Duodenal mucosa (tissue), 2 donors: Measurements from ENCODE around the gene ATP9A.
"Not testable (repeated sequence)": the region's sequence is repeated elsewhere in the genome, so short reads cannot be mapped to it uniquely, and the experiment has no call there.

Source experiments
- H3K27ac ChIP-seq: one replicate; pipeline ENCODE4 v1.7.0; 2013; ENCODE audit warnings: low read depth, low read length
- H3K27me3 ChIP-seq, 2 donors: one replicate each; pipeline ENCODE4 v1.7.0; 2013; ENCODE audit warnings: low read length in 2 of 2, control low read depth in 1 of 2; ENCODE audit not compliant: insufficient read depth in 2 of 2, control insufficient read depth in 1 of 2
- H3K36me3 ChIP-seq, 2 donors: one replicate each; pipeline ENCODE4 v1.7.0; 2013; ENCODE audit warnings: low read length in 2 of 2, control low read depth in 1 of 2; ENCODE audit not compliant: insufficient read depth in 2 of 2, control insufficient read depth in 1 of 2
- H3K4me1 ChIP-seq, 2 donors: one replicate each; pipeline ENCODE4 v1.7.0; 2013; ENCODE audit warnings: low read length in 2 of 2, control low read depth in 1 of 2; ENCODE audit not compliant: insufficient read depth in 2 of 2, control insufficient read depth in 1 of 2
- H3K4me3 ChIP-seq, 2 donors: one replicate each; pipeline ENCODE4 v1.7.0; 2013; ENCODE audit warnings: low read length in 2 of 2, low read depth in 1 of 2
- H3K9ac ChIP-seq, 2 donors: one replicate each; pipeline ENCODE4 v1.7.0; 2013; ENCODE audit warnings: low read length in 2 of 2, low read depth in 1 of 2
- H3K9me3 ChIP-seq, 2 donors: one replicate each; pipeline ENCODE4 v1.7.0; 2013; ENCODE audit warnings: low read length in 2 of 2, control low read depth in 1 of 2; ENCODE audit not compliant: control insufficient read depth in 1 of 2

Gene ATP9A

GRCh38 chr20:51796340-51796739 lies 28.1 kb upstream of the ATP9A start:
- Histone ChIP-seq H3K4me1 (peaks cover 8 to 14% of the 10 kb centered on the region in 2 donors), H3K9ac (no peak overlapping the region), H3K27me3 (peaks cover 8 to 19% of the 10 kb centered on the region in 2 donors), H3K4me3 (no peak overlapping the region), H3K9me3 (no peaks in the 10 kb centered on the region), H3K27ac (no peak overlapping the region), H3K36me3 (no peaks in the 10 kb centered on the region)

DNA sequence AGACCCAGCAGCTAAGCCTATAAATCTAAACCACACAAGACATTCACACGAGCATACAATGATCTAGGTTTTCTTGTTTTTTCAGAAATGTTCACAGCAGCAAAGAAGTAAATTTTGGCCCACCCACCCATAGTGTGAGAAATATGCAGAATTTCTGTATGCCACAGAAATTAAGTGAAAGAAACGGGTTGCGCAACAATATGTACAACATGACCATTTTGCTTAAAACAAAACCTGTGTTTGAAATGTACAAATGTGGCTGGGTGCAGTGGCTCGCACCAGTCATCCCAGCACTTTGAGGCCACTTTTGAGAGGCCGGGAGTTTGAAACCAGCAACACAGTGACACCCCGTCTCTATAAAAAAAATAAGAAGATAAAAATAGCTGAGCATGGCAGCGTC lies 24.8 kb upstream of the ATP9A start:
- H3K27ac ChIP-seq = no peak overlapping the region
- no peak overlapping the region for H3K9ac ChIP-seq
- no peaks in the 10 kb centered on the region for H3K4me1 ChIP-seq
- H3K9me3 ChIP-seq = no peaks in the 10 kb centered on the region
- peaks cover 0 to 3% of the 10 kb centered on the region in 2 donors for H3K27me3 ChIP-seq
- H3K4me3 ChIP-seq = no peak overlapping the region
- H3K36me3 ChIP-seq = no peaks in the 10 kb centered on the region

DNA sequence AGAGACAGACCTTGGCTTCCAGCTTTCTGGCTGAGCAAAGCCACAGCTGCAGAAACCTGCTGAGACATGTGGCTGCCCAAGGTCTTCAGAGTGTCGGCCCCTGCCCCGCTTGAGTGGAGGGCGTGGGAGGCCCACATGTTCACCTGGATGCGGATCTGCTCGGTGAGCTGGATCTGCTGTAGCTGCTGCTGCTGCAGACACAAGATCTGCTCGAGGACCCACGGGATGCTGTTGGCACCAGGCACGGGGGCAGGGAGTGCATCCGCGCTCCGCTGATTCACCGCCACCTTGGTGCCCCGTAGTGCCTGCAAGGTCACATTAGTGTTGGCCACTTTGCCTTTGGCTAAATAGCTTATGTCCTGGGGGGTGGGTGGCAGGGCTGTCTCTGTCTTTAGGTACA lies 23.4 kb upstream of the ATP9A start:
- Histone ChIP-seq H3K36me3 (no peaks in the 10 kb centered on the region), H3K4me3 (no peak overlapping the region), H3K27me3 (no peaks in the 10 kb centered on the region), H3K9me3 (no peaks in the 10 kb centered on the region), H3K9ac (no peak overlapping the region), H3K4me1 (no peaks in the 10 kb centered on the region), H3K27ac (no peak overlapping the region)

DNA sequence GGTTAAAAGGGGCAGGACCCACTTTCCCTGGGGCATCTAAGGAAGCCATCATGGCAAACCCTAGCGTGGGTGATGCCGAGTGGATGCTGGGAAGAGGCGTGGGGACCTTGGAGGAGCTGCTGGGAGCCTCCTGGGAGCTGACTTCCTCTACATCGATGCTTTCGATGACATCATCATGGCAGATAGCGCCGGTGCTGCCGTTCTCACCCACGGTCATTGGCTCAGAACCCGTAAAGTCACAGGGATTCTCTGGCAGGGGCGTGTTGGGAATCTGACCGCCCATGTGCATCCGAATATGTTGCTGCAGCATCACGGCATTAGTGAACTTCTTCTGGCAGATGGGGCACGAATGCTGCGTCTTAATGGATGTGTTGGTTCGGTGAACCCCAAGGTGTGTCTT lies 22.1 kb upstream of the ATP9A start:
- H3K4me3 ChIP-seq = no peak overlapping the region
- H3K27ac ChIP-seq = no peak overlapping the region
- no peaks in the 10 kb centered on the region for H3K36me3 ChIP-seq
- H3K4me1 ChIP-seq = no peaks in the 10 kb centered on the region
- no peaks in the 10 kb centered on the region for H3K9me3 ChIP-seq
- H3K27me3 ChIP-seq = no peaks in the 10 kb centered on the region
- no peak overlapping the region for H3K9ac ChIP-seq

GRCh38 chr20:51789434-51789833 lies 21.2 kb upstream of the ATP9A start:
- no peaks in the 10 kb centered on the region for H3K27me3 ChIP-seq
- H3K36me3 ChIP-seq = no peaks in the 10 kb centered on the region
- no peak overlapping the region for H3K9ac ChIP-seq
- H3K9me3 ChIP-seq = no peaks in the 10 kb centered on the region
- H3K4me1 ChIP-seq = no peaks in the 10 kb centered on the region
- H3K4me3 ChIP-seq = no peak overlapping the region
- no peak overlapping the region for H3K27ac ChIP-seq

- Histone ChIP-seq H3K4me3 (no peak overlapping the region), H3K36me3 (no peaks in the 10 kb centered on the region), H3K27me3 (no peaks in the 10 kb centered on the region), H3K9me3 (no peaks in the 10 kb centered on the region), H3K27ac (no peak overlapping the region), H3K4me1 (no peaks in the 10 kb centered on the region), H3K9ac (no peak overlapping the region)
Measured at GRCh38 chr20:51788822-51789221, 20.6 kb upstream of the ATP9A start.

GRCh38 chr20:51784299-51784698 lies 16.1 kb upstream of the ATP9A start:
- Histone ChIP-seq H3K4me3 (no peak overlapping the region), H3K9ac (no peak overlapping the region), H3K9me3 (peaks cover 0 to 3% of the 10 kb centered on the region in 2 donors), H3K27me3 (no peaks in the 10 kb centered on the region), H3K27ac (no peak overlapping the region), H3K4me1 (no peaks in the 10 kb centered on the region), H3K36me3 (no peaks in the 10 kb centered on the region)

DNA sequence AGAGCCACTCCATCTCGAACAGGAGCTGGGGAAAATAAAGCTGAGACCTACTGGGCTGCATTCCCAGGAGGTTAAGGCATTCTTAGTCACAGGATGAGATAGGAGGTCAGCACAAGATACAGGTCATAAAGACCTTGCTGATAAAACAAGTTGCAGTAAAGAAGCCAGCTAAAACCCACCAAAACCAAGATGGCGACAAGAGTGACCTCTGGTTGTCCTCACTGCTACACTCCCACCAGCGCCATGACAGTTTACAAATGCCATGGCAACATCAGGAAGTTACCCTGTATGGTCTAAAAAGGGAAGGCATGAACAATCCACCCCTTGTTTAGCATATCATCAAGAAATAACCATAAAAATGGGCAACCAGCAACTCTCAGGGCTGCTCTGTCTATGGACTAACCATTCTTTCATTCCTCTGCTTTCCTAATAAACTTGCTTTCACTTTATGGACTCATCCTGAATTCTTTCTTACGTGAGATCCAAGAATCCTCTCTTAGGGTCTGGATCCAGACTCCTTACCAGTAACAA lies 10.1 kb upstream of the ATP9A start:
- H3K9me3 ChIP-seq, H3K27ac ChIP-seq, H3K4me1 ChIP-seq, H3K27me3 ChIP-seq, H3K36me3 ChIP-seq, H3K9ac ChIP-seq, H3K4me3 ChIP-seq: not testable (repeated sequence)

GRCh38 chr20:51775241-51775640 lies 7.1 kb upstream of the ATP9A start:
- Histone ChIP-seq H3K9me3 (peaks cover 0 to 3% of the 10 kb centered on the region in 2 donors), H3K4me3 (no peak overlapping the region)

GRCh38 chr20:51772236-51772635 lies 4.0 kb upstream of the ATP9A start:
- Histone ChIP-seq H3K27ac (no peak overlapping the region), H3K36me3 (no peaks in the 10 kb centered on the region), H3K9me3 (no peaks in the 10 kb centered on the region), H3K9ac (no peak overlapping the region), H3K4me3 (no peak overlapping the region), H3K4me1 (peaks cover 0 to 5% of the 10 kb centered on the region in 2 donors), H3K27me3 (no peaks in the 10 kb centered on the region)

More at GRCh38 chr20:51775241-51775640, 7.1 kb upstream of the ATP9A start:
- H3K9ac ChIP-seq = no peak overlapping the region
- no peaks in the 10 kb centered on the region for H3K27me3 ChIP-seq
- no peaks in the 10 kb centered on the region for H3K4me1 ChIP-seq
- no peak overlapping the region for H3K27ac ChIP-seq
- H3K36me3 ChIP-seq = no peaks in the 10 kb centered on the region
